ENCODE measurements around the gene STARD10.
A peak's percentile ranks its signal among the peaks of the same experiment; 100 is the strongest.

Gene STARD10

GRCh38 chr11:72836111-72836510, 42.3 kb upstream of the STARD10 start:
- H3K4me3 ChIP-seq (ENCODE audit: low read depth, low read length), result no peak overlapping the region
- DNase-seq (ENCODE audit: low read depth), result no peak
- TF ChIP-seq CTCF (IDR thresholded peaks at IDR 0.05; ENCODE audit: control insufficient read depth, extremely low read depth, insufficient read depth), result no peak

GRCh38 chr11:72834905-72835304, 41.1 kb upstream of the STARD10 start:
- TF ChIP-seq CTCF (IDR thresholded peaks at IDR 0.05; ENCODE audit: control insufficient read depth, extremely low read depth, insufficient read depth), result no peak
- no peak overlapping the region for H3K4me3 ChIP-seq (ENCODE audit: low read depth, low read length)
- no peak for DNase-seq (ENCODE audit: low read depth)

GRCh38 chr11:72833811-72834493, 40.1 kb upstream of the STARD10 start:
- peak; percentile 27 for DNase-seq (ENCODE audit: low read depth)
- H3K4me3 ChIP-seq (ENCODE audit: low read depth, low read length), result no peak overlapping the region
- no peak for TF ChIP-seq CTCF (IDR thresholded peaks at IDR 0.05; ENCODE audit: control insufficient read depth, extremely low read depth, insufficient read depth)

- DNase-seq (ENCODE audit: low read depth), result no peak
- no peak for TF ChIP-seq CTCF (IDR thresholded peaks at IDR 0.05; ENCODE audit: control insufficient read depth, extremely low read depth, insufficient read depth)
- H3K4me3 ChIP-seq (ENCODE audit: low read depth, low read length), result no peak overlapping the region
Measured at GRCh38 chr11:72833083-72833733, 39.4 kb upstream of the STARD10 start.

- TF ChIP-seq CTCF (IDR thresholded peaks at IDR 0.05; ENCODE audit: control insufficient read depth, extremely low read depth, insufficient read depth), result no peak
- DNase-seq (ENCODE audit: low read depth), result no peak
- H3K4me3 ChIP-seq (ENCODE audit: low read depth, low read length), result no peak overlapping the region
Measured at GRCh38 chr11:72832301-72833082, 38.6 kb upstream of the STARD10 start.

GRCh38 chr11:72831521-72832300, 37.9 kb upstream of the STARD10 start:
- DNase-seq (ENCODE audit: low read depth), result peak; percentile 32
- peak; percentile 99 for TF ChIP-seq CTCF (IDR thresholded peaks at IDR 0.05; ENCODE audit: control insufficient read depth, extremely low read depth, insufficient read depth)
- H3K4me3 ChIP-seq (ENCODE audit: low read depth, low read length), result no peak overlapping the region

Data from LNCaP clone FGC (cell line).